HCT116 (cell line): ENCODE data around the gene TTL. TPM values are rescaled to one million over a fixed set of nuclear protein-coding genes. Genes with fewer than 3 reads are reported as not detected.

Experiments used
- ATAC-seq: fragments of 200-7000 bp; cut with Tn5 transposase; 2 replicates; pipeline ENCODE4 v1.9.1; 2020; ENCODE audit warnings: mild to moderate bottlenecking, moderate library complexity
- BruUV-seq: library from RNA; stranded (reverse); fragments of 400-500 nt; replicated peaks from 2 replicates; lab custom pipeline; 2021; lab: Mats Ljungman, UMichigan
- CTCF ChIA-PET: fragments of 300-600 bp; sonication (Branson Sonifier 250); formaldehyde crosslinking; loops from one replicate; lab custom pipeline; 2021; ENCODE audit warnings: antibody characterized with exemption; lab: Charles Lee
- POLR2A ChIA-PET: fragments of 300-600, 350-600 bp; sonication (Branson Sonifier 250); formaldehyde crosslinking; loops from one replicate; lab custom pipeline; 2021; ENCODE audit warnings: antibody characterized with exemption; lab: Charles Lee
- RAD21 ChIA-PET, 2 experiments: fragments of 300-600 bp; sonication (Branson Sonifier 250); formaldehyde crosslinking; loops; one replicate each; lab custom pipeline; 2023; ENCODE audit warnings: low total read pairs in 2 of 2; ENCODE audit not compliant: uncharacterized antibody in 2 of 2, unreplicated experiment in 2 of 2, low non-redundant PET in 1 of 2; lab: Charles Lee
- DNase-seq: peaks from one replicate; pipeline ENCODE4 v3.0.0-alpha.2; 2010; ENCODE audit warnings: low read depth, low spot score
- H2AFZ ChIP-seq: fragments of 200-600 bp; shearing (Covaris generic), sonication (generic); 2 replicates; pipeline ENCODE4 v1.6.1; 2017; ENCODE audit warnings: low read depth, mixed run types, mixed read lengths, antibody characterized with exemption, low read length; ENCODE audit not compliant: poor library complexity, severe bottlenecking
- H3K27ac ChIP-seq: 2 replicates; pipeline ENCODE4 v1.5.1; 2012; ENCODE audit warnings: low read depth, low read length
- H3K27me3 ChIP-seq: fragments of 200-600 bp; sonication (generic); 2 replicates; pipeline ENCODE4 v1.6.1; 2016; ENCODE audit warnings: mixed run types, low read length, mixed read lengths; ENCODE audit not compliant: insufficient read depth
- H3K36me3 ChIP-seq, 2 experiments: fragments of 200-500 bp in 1 of 2; fragments of 200-600 bp in 1 of 2; sonication (Bioruptor generic) in 1 of 2; sonication (generic) in 1 of 2; 2 replicates each; pipeline versions ENCODE4 v1.5.1 to v1.6.1; 2014 to 2016; ENCODE audit warnings: low read length in 2 of 2, inconsistent platforms in 1 of 2, mixed read lengths in 1 of 2, mixed run types in 1 of 2; ENCODE audit not compliant: insufficient read depth in 2 of 2, control insufficient read depth in 1 of 2
- H3K4me1 ChIP-seq, 2 experiments: fragments of 200-600 bp in 1 of 2; sonication (generic) in 1 of 2; 2 replicates each; pipeline versions ENCODE4 v1.5.1 to v1.6.1; 2012 to 2017; ENCODE audit warnings: low read length in 2 of 2, inconsistent platforms in 1 of 2, mild to moderate bottlenecking in 1 of 2, mixed read lengths in 1 of 2, mixed run types in 1 of 2, moderate library complexity in 1 of 2; ENCODE audit not compliant: insufficient read depth in 2 of 2, control insufficient read depth in 1 of 2
- H3K4me2 ChIP-seq: fragments of 200-600 bp; sonication (generic); 2 replicates; pipeline ENCODE4 v1.6.1; 2017; ENCODE audit warnings: mixed run types, low read length, mixed read lengths
- H3K4me3 ChIP-seq, 2 experiments: fragments of 200-600 bp in 1 of 2; sonication (generic) in 1 of 2; replicated peaks in 1 of 2; 2 replicates each; pipeline ENCODE4 v1.5.1; 2011 to 2016; ENCODE audit warnings: low read length in 2 of 2, control low read depth in 1 of 2, low read depth in 1 of 2, mild to moderate bottlenecking in 1 of 2, mixed read lengths in 1 of 2, mixed run types in 1 of 2
- H3K79me2 ChIP-seq: fragments of 200-600 bp; sonication (generic); 2 replicates; pipeline ENCODE4 v1.6.1; 2017; ENCODE audit warnings: mild to moderate bottlenecking, mixed run types, low read length, moderate library complexity, mixed read lengths; ENCODE audit not compliant: insufficient read depth
- H3K9ac ChIP-seq: fragments of 200-600 bp; sonication (generic); 2 replicates; pipeline ENCODE4 v1.6.1; 2016; ENCODE audit warnings: low read length, mixed read lengths
- H3K9me2 ChIP-seq: fragments of 200-600 bp; sonication (generic), shearing (Covaris generic); 2 replicates; pipeline ENCODE4 v1.6.1; 2017; ENCODE audit warnings: mixed run types, mild to moderate bottlenecking, moderate library complexity; ENCODE audit not compliant: insufficient read depth
- H3K9me3 ChIP-seq, 2 experiments: fragments of 200-500 bp in 1 of 2; fragments of 200-600 bp in 1 of 2; sonication (Bioruptor generic) in 1 of 2; sonication (generic) in 1 of 2; 2 replicates each; pipeline ENCODE4 v1.6.1; 2014 to 2017; ENCODE audit warnings: low read length in 2 of 2, mixed read lengths in 2 of 2, inconsistent platforms in 1 of 2, low read depth in 1 of 2, mild to moderate bottlenecking in 1 of 2, mixed run types in 1 of 2, moderate library complexity in 1 of 2; ENCODE audit not compliant: control insufficient read depth in 1 of 2, insufficient read depth in 1 of 2
- H4K20me1 ChIP-seq: fragments of 200-600 bp; sonication (generic), shearing (Covaris generic); 2 replicates; pipeline ENCODE4 v1.6.1; 2017; ENCODE audit warnings: mixed run types, mild to moderate bottlenecking, moderate library complexity; ENCODE audit not compliant: insufficient read depth
- POLR2A ChIP-seq: IDR thresholded peaks from 2 replicates; pipeline ENCODE4 v1.7.0; 2011; ENCODE audit warnings: borderline replicate concordance; ENCODE audit not compliant: insufficient read depth, insufficient read length; ENCODE audit errors: extremely low read depth
- RAD21 ChIP-seq: IDR thresholded peaks from 2 replicates; pipeline ENCODE4 v1.6.1; 2012; ENCODE audit warnings: low read depth, mild to moderate bottlenecking
- ZFX ChIP-seq: fragments of 450-650 bp; IDR thresholded peaks from 2 replicates; pipeline ENCODE4 v1.6.1; 2017
- intact Hi-C: fragments of 100-400 bp; cut with micrococcal nuclease; formaldehyde crosslinking; loops from 2 replicates; pipeline ENCODE4 v1.10.0; 2022
- total RNA-seq: library from RNA; stranded (reverse); gene quantifications from one replicate; pipeline ENCODE4 v1.2.1, GENCODE V29; 2021; ENCODE audit not compliant: unreplicated experiment
- TF ChIP-seq, protein P1 (sequence below), 3 experiments: fragments of 200-600 bp in 1 of 3; sonication (generic) in 1 of 3; IDR thresholded peaks in 2 of 3; conservative IDR thresholded peaks in 1 of 3; 2 replicates each; pipeline ENCODE4 v1.5.1; 2012 to 2017; ENCODE audit warnings: low read depth in 2 of 3, low read length in 2 of 3, antibody characterized with exemption in 1 of 3, borderline replicate concordance in 1 of 3, control low read depth in 1 of 3, mild to moderate bottlenecking in 1 of 3, mixed read lengths in 1 of 3, mixed run types in 1 of 3, moderate library complexity in 1 of 3; ENCODE audit not compliant: insufficient read depth in 1 of 3
- TF ChIP-seq, protein P2 (sequence below): IDR thresholded peaks from 2 replicates; pipeline ENCODE4 v1.6.1; 2012; ENCODE audit warnings: low read depth

Gene TTL
- total RNA-seq, 1 experiment from 2014 or later, result 58.7 TPM

DNA sequence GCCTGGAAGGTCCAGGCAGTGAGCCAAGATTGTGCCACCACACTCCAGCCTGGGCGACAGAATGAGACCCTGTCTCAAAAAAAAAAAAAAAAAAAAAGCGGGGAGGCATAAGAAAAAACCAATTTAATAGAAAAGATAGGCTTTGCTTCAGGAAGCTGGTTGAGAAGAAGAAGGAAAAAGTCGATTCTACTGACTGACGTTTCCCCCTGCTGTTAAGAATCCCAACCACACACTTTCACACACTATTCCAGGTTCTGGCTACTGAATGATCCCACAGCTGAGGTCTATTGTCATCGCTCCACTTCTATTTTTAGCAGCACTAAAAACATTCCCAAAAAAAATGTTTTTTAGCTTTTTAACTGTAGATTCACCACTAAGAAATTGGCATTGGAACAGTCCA, 95.8 kb downstream of the TTL start:
- Histone ChIP-seq H3K9ac (no peak overlapping the region), H3K4me3 (no peak overlapping the region), H3K36me3 (peaks cover 27 to 39% of the 10 kb centered on the region in 2 experiments), H3K79me2 (peaks cover 12% of the 10 kb centered on the region; the same call in 1 of the 2 replicates), H3K27ac (no peak overlapping the region), H3K27me3 (no peaks in the 10 kb centered on the region), H3K4me2 (no peak overlapping the region), H2AFZ (no peak overlapping the region), H3K9me3 (no peaks in the 10 kb centered on the region), H4K20me1 (no peaks in the 10 kb centered on the region), H3K9me2 (no peaks in the 10 kb centered on the region), H3K4me1 (peaks cover 4 to 8% of the 10 kb centered on the region in 2 experiments)
- BruUV-seq, result no TSS peak
- POLR2A ChIA-PET, result interaction anchor here (0.7 kb wide), 1 partner anchor 36 kb away, joined by 5 read pairs; no protein-coding TSS in a partner anchor
- ATAC-seq, result no peak
- no peak for DNase-seq
- intact Hi-C loops, result loop anchor here (5.0 kb wide), 1 partner anchor 445 kb away; no protein-coding TSS in a partner anchor
- RAD21 ChIA-PET, result no interaction called here
- no peak for TF ChIP-seq POLR2A
- peak; percentile 33 for TF ChIP-seq RAD21
- TF ChIP-seq, protein P1, sequence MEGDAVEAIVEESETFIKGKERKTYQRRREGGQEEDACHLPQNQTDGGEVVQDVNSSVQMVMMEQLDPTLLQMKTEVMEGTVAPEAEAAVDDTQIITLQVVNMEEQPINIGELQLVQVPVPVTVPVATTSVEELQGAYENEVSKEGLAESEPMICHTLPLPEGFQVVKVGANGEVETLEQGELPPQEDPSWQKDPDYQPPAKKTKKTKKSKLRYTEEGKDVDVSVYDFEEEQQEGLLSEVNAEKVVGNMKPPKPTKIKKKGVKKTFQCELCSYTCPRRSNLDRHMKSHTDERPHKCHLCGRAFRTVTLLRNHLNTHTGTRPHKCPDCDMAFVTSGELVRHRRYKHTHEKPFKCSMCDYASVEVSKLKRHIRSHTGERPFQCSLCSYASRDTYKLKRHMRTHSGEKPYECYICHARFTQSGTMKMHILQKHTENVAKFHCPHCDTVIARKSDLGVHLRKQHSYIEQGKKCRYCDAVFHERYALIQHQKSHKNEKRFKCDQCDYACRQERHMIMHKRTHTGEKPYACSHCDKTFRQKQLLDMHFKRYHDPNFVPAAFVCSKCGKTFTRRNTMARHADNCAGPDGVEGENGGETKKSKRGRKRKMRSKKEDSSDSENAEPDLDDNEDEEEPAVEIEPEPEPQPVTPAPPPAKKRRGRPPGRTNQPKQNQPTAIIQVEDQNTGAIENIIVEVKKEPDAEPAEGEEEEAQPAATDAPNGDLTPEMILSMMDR (IDR thresholded peaks at IDR 0.05 in 2 of 3, conservative IDR thresholded peaks at IDR 0.05 in 1 of 3; ENCODE audit: borderline replicate concordance in 1 of 3, insufficient read depth in 1 of 3, low read depth in 2 of 3, low read length in 2 of 3), result peak; percentile 7 to 36 (median 29); a peak in 3 of 6 replicates
- TF ChIP-seq ZFX, result no peak
- TF ChIP-seq, protein P2, sequence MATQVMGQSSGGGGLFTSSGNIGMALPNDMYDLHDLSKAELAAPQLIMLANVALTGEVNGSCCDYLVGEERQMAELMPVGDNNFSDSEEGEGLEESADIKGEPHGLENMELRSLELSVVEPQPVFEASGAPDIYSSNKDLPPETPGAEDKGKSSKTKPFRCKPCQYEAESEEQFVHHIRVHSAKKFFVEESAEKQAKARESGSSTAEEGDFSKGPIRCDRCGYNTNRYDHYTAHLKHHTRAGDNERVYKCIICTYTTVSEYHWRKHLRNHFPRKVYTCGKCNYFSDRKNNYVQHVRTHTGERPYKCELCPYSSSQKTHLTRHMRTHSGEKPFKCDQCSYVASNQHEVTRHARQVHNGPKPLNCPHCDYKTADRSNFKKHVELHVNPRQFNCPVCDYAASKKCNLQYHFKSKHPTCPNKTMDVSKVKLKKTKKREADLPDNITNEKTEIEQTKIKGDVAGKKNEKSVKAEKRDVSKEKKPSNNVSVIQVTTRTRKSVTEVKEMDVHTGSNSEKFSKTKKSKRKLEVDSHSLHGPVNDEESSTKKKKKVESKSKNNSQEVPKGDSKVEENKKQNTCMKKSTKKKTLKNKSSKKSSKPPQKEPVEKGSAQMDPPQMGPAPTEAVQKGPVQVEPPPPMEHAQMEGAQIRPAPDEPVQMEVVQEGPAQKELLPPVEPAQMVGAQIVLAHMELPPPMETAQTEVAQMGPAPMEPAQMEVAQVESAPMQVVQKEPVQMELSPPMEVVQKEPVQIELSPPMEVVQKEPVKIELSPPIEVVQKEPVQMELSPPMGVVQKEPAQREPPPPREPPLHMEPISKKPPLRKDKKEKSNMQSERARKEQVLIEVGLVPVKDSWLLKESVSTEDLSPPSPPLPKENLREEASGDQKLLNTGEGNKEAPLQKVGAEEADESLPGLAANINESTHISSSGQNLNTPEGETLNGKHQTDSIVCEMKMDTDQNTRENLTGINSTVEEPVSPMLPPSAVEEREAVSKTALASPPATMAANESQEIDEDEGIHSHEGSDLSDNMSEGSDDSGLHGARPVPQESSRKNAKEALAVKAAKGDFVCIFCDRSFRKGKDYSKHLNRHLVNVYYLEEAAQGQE, result no peak
- CTCF ChIA-PET, result interaction anchor here (0.7 kb wide), 2 partner anchors 97 to 822 kb away, joined by 3 read pairs; no protein-coding TSS in a partner anchor
